ENCODE data around the gene CCND1. TPM values are rescaled to one million over a fixed set of nuclear protein-coding genes. Genes with fewer than 3 reads are reported as not detected.

CCND1 gene
- total RNA-seq, 2 experiments from 2014 or later: 0.44 TPM; not detected in 1

DNA sequence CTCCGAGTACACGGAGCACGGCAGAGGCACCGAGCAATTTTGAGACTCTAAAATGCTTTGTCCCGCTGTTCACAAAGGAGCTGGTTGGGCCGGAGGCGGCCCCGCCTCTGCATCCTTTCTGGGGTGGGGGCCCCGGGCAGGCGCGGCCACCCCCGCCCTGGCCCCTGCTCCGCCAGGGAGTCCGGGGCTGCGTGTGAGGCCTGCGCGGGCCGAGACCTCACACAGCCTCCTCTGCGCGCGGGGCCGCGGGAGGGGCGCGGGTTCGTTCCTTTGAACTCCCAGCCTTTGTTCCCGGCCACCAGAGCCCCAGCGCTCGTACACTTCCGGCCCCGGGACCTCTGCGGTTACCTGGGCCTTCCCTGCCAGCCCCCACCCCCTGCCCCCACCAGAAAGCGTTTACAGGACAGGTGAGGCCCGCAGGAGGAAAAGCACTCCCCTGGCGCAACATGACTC, 61.3 kb downstream of the CCND1 start:
- POLR2A ChIA-PET: no interaction called here
- Histone ChIP-seq H3K27ac (ENCODE audit: low read depth, low read length, poor library complexity, severe bottlenecking) (no peak overlapping the region), H2AFZ (ENCODE audit: low read length) (no peak overlapping the region), H3K9me2 (ENCODE audit: insufficient read depth, low read length) (no peaks in the 10 kb centered on the region), H3K9me3 (ENCODE audit: low read length) (no peaks in the 10 kb centered on the region), H3K4me2 (ENCODE audit: low read length) (no peak overlapping the region), H3K4me1 (ENCODE audit: insufficient read depth, low read length, poor library complexity, severe bottlenecking) (peaks cover 9% of the 10 kb centered on the region), H3K79me2 (ENCODE audit: insufficient read depth, low read depth, low read length) (no peaks in the 10 kb centered on the region), H3K4me3 (ENCODE audit: low read depth, low read length, poor library complexity, severe bottlenecking) (no peak overlapping the region), H4K20me1 (ENCODE audit: insufficient read depth, low read length) (no peaks in the 10 kb centered on the region), H3K36me3 (ENCODE audit: insufficient read depth, low read length) (no peaks in the 10 kb centered on the region)
- CTCF ChIA-PET (ENCODE audit: unreplicated experiment): no interaction called here
- BruUV-seq (replicated peaks): no TSS peak
- intact Hi-C loops (cut with micrococcal nuclease; ENCODE audit: unreplicated experiment): no loop called here
- TF ChIP-seq CTCF (conservative IDR thresholded peaks at IDR 0.05; ENCODE audit: low read length) (no peak), EZH2phosphoT487 (IDR thresholded peaks at IDR 0.05; ENCODE audit: borderline replicate concordance, low read depth, low read length) (no peak)
- DNase-seq (ENCODE audit: low spot score): no peak

DNA sequence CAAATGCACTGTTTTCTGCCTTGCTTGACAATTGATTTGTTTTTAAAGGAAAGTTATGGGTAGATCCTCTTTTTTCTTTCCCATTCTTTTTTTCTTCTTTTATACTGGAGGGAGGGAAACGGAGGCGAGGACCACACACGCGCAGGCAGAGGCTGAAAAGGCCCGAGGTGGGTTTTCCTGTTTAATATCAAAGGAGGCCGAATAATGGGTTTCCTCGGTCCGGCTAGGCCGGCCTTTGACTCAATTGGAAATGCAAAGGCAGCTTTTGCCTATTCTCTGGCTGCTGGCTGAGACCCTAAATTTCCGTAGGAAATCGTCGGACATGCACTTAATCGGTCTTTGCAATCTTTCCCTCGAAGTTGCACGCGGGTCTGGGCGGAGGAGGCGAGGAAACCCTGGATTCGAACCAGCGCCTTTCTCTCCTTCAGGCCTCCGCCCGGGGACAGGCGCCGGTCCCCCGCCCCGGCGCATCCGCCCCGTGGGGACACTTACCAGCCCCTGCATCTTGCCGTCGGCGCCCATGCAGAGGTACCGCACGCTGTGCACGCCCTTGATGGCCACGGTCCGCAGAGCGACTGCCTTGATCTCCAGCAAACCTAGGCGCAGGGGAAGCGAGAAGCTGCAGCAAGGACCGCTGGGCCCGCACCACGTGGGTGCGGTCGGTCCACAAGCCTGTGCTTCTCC, 62.0 kb downstream of the CCND1 start:
- Histone ChIP-seq H3K9me3 (ENCODE audit: low read length) (no peaks in the 10 kb centered on the region), H3K79me2 (ENCODE audit: insufficient read depth, low read depth, low read length) (no peaks in the 10 kb centered on the region), H3K36me3 (ENCODE audit: insufficient read depth, low read length) (no peaks in the 10 kb centered on the region), H4K20me1 (ENCODE audit: insufficient read depth, low read length) (no peaks in the 10 kb centered on the region), H3K4me2 (ENCODE audit: low read length) (no peak overlapping the region), H3K4me3 (ENCODE audit: low read depth, low read length, poor library complexity, severe bottlenecking) (no peak overlapping the region), H2AFZ (ENCODE audit: low read length) (no peak overlapping the region), H3K9me2 (ENCODE audit: insufficient read depth, low read length) (no peaks in the 10 kb centered on the region), H3K27ac (ENCODE audit: low read depth, low read length, poor library complexity, severe bottlenecking) (no peak overlapping the region), H3K4me1 (ENCODE audit: insufficient read depth, low read length, poor library complexity, severe bottlenecking) (peaks cover 9% of the 10 kb centered on the region)
- TF ChIP-seq CTCF (conservative IDR thresholded peaks at IDR 0.05; ENCODE audit: low read length) (no peak), EZH2phosphoT487 (IDR thresholded peaks at IDR 0.05; ENCODE audit: borderline replicate concordance, low read depth, low read length) (no peak)
- BruUV-seq (replicated peaks): no TSS peak
- intact Hi-C loops (cut with micrococcal nuclease; ENCODE audit: unreplicated experiment): no loop called here
- CTCF ChIA-PET (ENCODE audit: unreplicated experiment): no interaction called here
- POLR2A ChIA-PET: no interaction called here
- DNase-seq (ENCODE audit: low spot score): no peak

- H3K4me2 ChIP-seq (ENCODE audit: low read length): no peak overlapping the region
- peaks cover 9% of the 10 kb centered on the region for H3K4me1 ChIP-seq (ENCODE audit: insufficient read depth, low read length, poor library complexity, severe bottlenecking)
- no peak for DNase-seq (ENCODE audit: low spot score)
- no peaks in the 10 kb centered on the region for H3K79me2 ChIP-seq (ENCODE audit: insufficient read depth, low read depth, low read length)
- no peaks in the 10 kb centered on the region for H3K9me3 ChIP-seq (ENCODE audit: low read length)
- no peaks in the 10 kb centered on the region for H3K36me3 ChIP-seq (ENCODE audit: insufficient read depth, low read length)
- H3K4me3 ChIP-seq (ENCODE audit: low read depth, low read length, poor library complexity, severe bottlenecking): no peak overlapping the region
- ChIA-PET CTCF (ENCODE audit: unreplicated experiment) (no interaction called here), POLR2A (no interaction called here)
- intact Hi-C loops (cut with micrococcal nuclease; ENCODE audit: unreplicated experiment): no loop called here
- H4K20me1 ChIP-seq (ENCODE audit: insufficient read depth, low read length): no peaks in the 10 kb centered on the region
- BruUV-seq (replicated peaks): no TSS peak
- H3K9me2 ChIP-seq (ENCODE audit: insufficient read depth, low read length): no peaks in the 10 kb centered on the region
- TF ChIP-seq EZH2phosphoT487 (IDR thresholded peaks at IDR 0.05; ENCODE audit: borderline replicate concordance, low read depth, low read length) (no peak), CTCF (conservative IDR thresholded peaks at IDR 0.05; ENCODE audit: low read length) (no peak)
- H3K27ac ChIP-seq (ENCODE audit: low read depth, low read length, poor library complexity, severe bottlenecking): no peak overlapping the region
- no peak overlapping the region for H2AFZ ChIP-seq (ENCODE audit: low read length)
These were observed 62.5 kb downstream of the CCND1 start for GRCh38 chr11:69703453-69703767.

All from OCI-LY7 (cell line).